ENCODE measurements around the gene INPP5A.

DNA sequence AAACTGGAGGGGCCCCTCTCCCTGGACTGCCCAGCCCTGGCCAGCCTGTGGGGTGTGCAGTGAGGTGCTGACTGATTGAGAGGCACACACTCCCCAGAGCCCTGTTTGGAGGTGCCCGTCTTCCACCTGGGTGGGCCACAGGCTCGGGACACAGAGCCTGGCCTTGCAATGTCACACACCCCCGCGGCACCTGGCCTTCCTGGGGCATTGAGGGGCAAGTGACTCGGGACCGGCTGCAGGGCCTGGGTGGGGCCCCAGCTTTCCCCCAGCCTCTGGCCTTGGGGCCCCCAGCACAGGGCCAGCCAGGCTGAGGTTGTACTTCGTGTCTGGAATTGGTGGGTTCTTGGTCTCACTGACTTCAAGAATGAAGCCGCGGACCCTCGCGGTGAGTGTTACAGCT, 262.3 kb downstream of the INPP5A start:
- TF ChIP-seq, protein P1, sequence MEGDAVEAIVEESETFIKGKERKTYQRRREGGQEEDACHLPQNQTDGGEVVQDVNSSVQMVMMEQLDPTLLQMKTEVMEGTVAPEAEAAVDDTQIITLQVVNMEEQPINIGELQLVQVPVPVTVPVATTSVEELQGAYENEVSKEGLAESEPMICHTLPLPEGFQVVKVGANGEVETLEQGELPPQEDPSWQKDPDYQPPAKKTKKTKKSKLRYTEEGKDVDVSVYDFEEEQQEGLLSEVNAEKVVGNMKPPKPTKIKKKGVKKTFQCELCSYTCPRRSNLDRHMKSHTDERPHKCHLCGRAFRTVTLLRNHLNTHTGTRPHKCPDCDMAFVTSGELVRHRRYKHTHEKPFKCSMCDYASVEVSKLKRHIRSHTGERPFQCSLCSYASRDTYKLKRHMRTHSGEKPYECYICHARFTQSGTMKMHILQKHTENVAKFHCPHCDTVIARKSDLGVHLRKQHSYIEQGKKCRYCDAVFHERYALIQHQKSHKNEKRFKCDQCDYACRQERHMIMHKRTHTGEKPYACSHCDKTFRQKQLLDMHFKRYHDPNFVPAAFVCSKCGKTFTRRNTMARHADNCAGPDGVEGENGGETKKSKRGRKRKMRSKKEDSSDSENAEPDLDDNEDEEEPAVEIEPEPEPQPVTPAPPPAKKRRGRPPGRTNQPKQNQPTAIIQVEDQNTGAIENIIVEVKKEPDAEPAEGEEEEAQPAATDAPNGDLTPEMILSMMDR (IDR thresholded peaks at IDR 0.05 in 8 of 11, conservative IDR thresholded peaks at IDR 0.05 in 3 of 11), result no peak
- TF ChIP-seq POLR2A (IDR thresholded peaks at IDR 0.05) (no peak), POLR2AphosphoS5 (IDR thresholded peaks at IDR 0.05) (no peak)
